Measurements from ENCODE around the gene NSD1. TPM values are rescaled to one million over a fixed set of nuclear protein-coding genes. Genes with fewer than 3 reads are reported as not detected.

Gene NSD1
- total RNA-seq, 1 experiment from 2014 or later, result 48.9 TPM

GRCh38 chr5:177140312-177140711, 6.7 kb downstream of the NSD1 start:
- BruUV-seq (replicated peaks), result no TSS peak
- H4K20me1 ChIP-seq (ENCODE audit: low read length), result peaks cover 7% of the 10 kb centered on the region

GRCh38 chr5:177141496-177141895, 7.9 kb downstream of the NSD1 start:
- no peaks in the 10 kb centered on the region for H3K9me2 ChIP-seq (replicated peaks; ENCODE audit: low read length)
- H4K20me1 ChIP-seq (ENCODE audit: low read length), result peaks cover 7% of the 10 kb centered on the region
- ChIA-PET POLR2A (ENCODE audit: unreplicated experiment) (no interaction called here), CTCF (no interaction called here)
- no peak overlapping the region for H3K9ac ChIP-seq (ENCODE audit: low read length)
- no peaks in the 10 kb centered on the region for H3K9me3 ChIP-seq (ENCODE audit: low read length)
- H2AFZ ChIP-seq (ENCODE audit: low read length), result no peak overlapping the region
- no peak for ATAC-seq
- DNase-seq, result no peak
- peaks cover 92% of the 10 kb centered on the region for H3K79me2 ChIP-seq (ENCODE audit: low read length)
- no peak overlapping the region for H3K4me3 ChIP-seq (ENCODE audit: low read length)
- H3K27ac ChIP-seq (ENCODE audit: low read length), result no peak overlapping the region
- H3K27me3 ChIP-seq (ENCODE audit: low read length), result no peaks in the 10 kb centered on the region
- intact Hi-C loops (cut with micrococcal nuclease), result loop anchor here (5.0 kb wide), 1 partner anchor 111 kb away; no protein-coding TSS in a partner anchor
- peaks cover 31% of the 10 kb centered on the region for H3K36me3 ChIP-seq (ENCODE audit: low read depth, low read length)
- TF ChIP-seq EZH2 (IDR thresholded peaks at IDR 0.05; ENCODE audit: low read length, unreplicated experiment) (no peak), CTCF (conservative IDR thresholded peaks at IDR 0.05; ENCODE audit: low read depth, low read length) (no peak), EZH2phosphoT487 (IDR thresholded peaks at IDR 0.05; ENCODE audit: borderline replicate concordance, low read length) (no peak)
- no TSS peak for BruUV-seq (replicated peaks)
- no peaks in the 10 kb centered on the region for H3F3A ChIP-seq (ENCODE audit: low read length, unreplicated experiment)
- peaks cover 11% of the 10 kb centered on the region for H3K4me1 ChIP-seq (ENCODE audit: insufficient read depth, low read length)
- H3K4me2 ChIP-seq (ENCODE audit: low read length), result no peak overlapping the region

More at GRCh38 chr5:177140312-177140711, 6.7 kb downstream of the NSD1 start:
- Histone ChIP-seq H3F3A (ENCODE audit: low read length, unreplicated experiment) (no peaks in the 10 kb centered on the region), H2AFZ (ENCODE audit: low read length) (no peak overlapping the region), H3K79me2 (ENCODE audit: low read length) (peaks cover 93% of the 10 kb centered on the region), H3K9me2 (replicated peaks; ENCODE audit: low read length) (no peaks in the 10 kb centered on the region), H3K4me1 (ENCODE audit: insufficient read depth, low read length) (peaks cover 23% of the 10 kb centered on the region), H3K4me3 (ENCODE audit: low read length) (no peak overlapping the region), H3K9me3 (ENCODE audit: low read length) (no peaks in the 10 kb centered on the region), H3K9ac (ENCODE audit: low read length) (no peak overlapping the region), H3K36me3 (ENCODE audit: low read depth, low read length) (peaks cover 35% of the 10 kb centered on the region), H3K4me2 (ENCODE audit: low read length) (no peak overlapping the region), H3K27ac (ENCODE audit: low read length) (no peak overlapping the region), H3K27me3 (ENCODE audit: low read length) (no peaks in the 10 kb centered on the region)
- no peak for DNase-seq
- ATAC-seq, result no peak
- intact Hi-C loops (cut with micrococcal nuclease), result loop anchor here (5.0 kb wide), 1 partner anchor 112 kb away; no protein-coding TSS in a partner anchor
- no peak for TF ChIP-seq EZH2phosphoT487 (IDR thresholded peaks at IDR 0.05; ENCODE audit: borderline replicate concordance, low read length)
- no peak for TF ChIP-seq EZH2 (IDR thresholded peaks at IDR 0.05; ENCODE audit: low read length, unreplicated experiment)
- TF ChIP-seq CTCF (conservative IDR thresholded peaks at IDR 0.05; ENCODE audit: low read depth, low read length), result no peak
- POLR2A ChIA-PET (ENCODE audit: unreplicated experiment), result no interaction called here
- CTCF ChIA-PET, result no interaction called here

GRCh38 chr5:177142098-177142611, 8.6 kb downstream of the NSD1 start:
- Histone ChIP-seq H3K36me3 (ENCODE audit: low read depth, low read length) (peaks cover 27% of the 10 kb centered on the region), H2AFZ (ENCODE audit: low read length) (no peak overlapping the region), H4K20me1 (ENCODE audit: low read length) (peaks cover 7% of the 10 kb centered on the region), H3K4me3 (ENCODE audit: low read length) (no peak overlapping the region), H3K9me2 (replicated peaks; ENCODE audit: low read length) (no peaks in the 10 kb centered on the region), H3K4me2 (ENCODE audit: low read length) (no peak overlapping the region), H3K27me3 (ENCODE audit: low read length) (no peaks in the 10 kb centered on the region), H3K27ac (ENCODE audit: low read length) (no peak overlapping the region), H3K9me3 (ENCODE audit: low read length) (no peaks in the 10 kb centered on the region), H3F3A (ENCODE audit: low read length, unreplicated experiment) (no peaks in the 10 kb centered on the region), H3K4me1 (ENCODE audit: insufficient read depth, low read length) (peaks cover 9% of the 10 kb centered on the region), H3K9ac (ENCODE audit: low read length) (no peak overlapping the region), H3K79me2 (ENCODE audit: low read length) (peaks cover 90% of the 10 kb centered on the region)
- no peak for ATAC-seq
- ChIA-PET CTCF (no interaction called here), POLR2A (ENCODE audit: unreplicated experiment) (no interaction called here)
- DNase-seq, result no peak
- TF ChIP-seq EZH2 (IDR thresholded peaks at IDR 0.05; ENCODE audit: low read length, unreplicated experiment), result no peak
- TF ChIP-seq EZH2phosphoT487 (IDR thresholded peaks at IDR 0.05; ENCODE audit: borderline replicate concordance, low read length), result no peak
- TF ChIP-seq CTCF (conservative IDR thresholded peaks at IDR 0.05; ENCODE audit: low read depth, low read length), result no peak
- intact Hi-C loops (cut with micrococcal nuclease), result loop anchor here (5.0 kb wide), 1 partner anchor 110 kb away; no protein-coding TSS in a partner anchor
- no TSS peak for BruUV-seq (replicated peaks)
